Measurements from ENCODE around the gene LCN12.

The LCN12 gene

GRCh38 chr9:136951541-136952320 lies at the start of gene LCN12:
Gene LCN12 (plus strand): TSS chr9:136952273. CDS start chr9:136952328, 55 bp downstream.
- no peak for DNase-seq (ENCODE audit: low spot score)

DNA sequence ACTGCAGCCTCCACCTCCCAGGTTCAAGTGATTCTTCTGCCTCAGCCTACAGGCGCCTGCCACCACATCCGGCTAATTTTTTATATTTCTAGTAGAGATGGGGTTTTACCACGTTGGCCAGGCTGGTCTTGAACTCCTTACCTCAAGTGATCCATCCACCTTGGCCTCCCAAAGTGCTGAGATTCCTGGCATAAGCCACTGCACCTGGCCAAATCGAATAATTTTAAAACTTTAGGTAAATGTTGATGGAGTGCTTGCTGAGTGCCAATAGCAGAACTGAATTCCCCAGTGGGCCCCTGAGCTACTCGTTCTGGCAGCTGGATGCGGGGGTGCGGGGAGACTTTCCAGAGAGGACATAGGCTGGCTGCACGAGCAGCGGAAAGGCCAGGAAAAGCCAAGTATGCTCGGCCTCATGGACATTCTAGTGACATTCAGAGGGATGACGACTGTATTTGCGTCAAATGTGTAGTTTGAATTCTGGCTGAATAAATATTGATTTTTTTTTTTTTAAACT lies 49.0 kb upstream of the LCN12 start:
- no peak for DNase-seq (ENCODE audit: low spot score)

DNA sequence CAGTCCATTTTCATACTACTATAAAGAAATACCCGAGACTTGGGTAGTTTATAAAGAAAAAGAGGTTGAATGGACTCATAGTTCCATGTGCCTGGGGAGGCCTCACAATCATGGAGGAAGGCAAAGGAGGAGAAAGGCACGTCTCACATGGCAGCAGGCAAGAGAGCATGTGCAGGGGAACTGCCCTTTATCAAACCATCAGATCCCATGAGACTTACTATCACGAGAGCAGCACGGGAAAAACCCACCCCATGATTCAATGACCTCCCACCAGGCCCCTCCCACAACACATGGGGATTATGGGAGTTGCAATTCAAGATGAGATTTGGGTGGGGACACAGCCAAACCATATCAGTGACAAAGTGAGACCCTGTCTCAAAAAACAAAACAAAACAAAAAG lies 45.8 kb upstream of the LCN12 start:
- no peak for DNase-seq (ENCODE audit: low spot score)

DNA sequence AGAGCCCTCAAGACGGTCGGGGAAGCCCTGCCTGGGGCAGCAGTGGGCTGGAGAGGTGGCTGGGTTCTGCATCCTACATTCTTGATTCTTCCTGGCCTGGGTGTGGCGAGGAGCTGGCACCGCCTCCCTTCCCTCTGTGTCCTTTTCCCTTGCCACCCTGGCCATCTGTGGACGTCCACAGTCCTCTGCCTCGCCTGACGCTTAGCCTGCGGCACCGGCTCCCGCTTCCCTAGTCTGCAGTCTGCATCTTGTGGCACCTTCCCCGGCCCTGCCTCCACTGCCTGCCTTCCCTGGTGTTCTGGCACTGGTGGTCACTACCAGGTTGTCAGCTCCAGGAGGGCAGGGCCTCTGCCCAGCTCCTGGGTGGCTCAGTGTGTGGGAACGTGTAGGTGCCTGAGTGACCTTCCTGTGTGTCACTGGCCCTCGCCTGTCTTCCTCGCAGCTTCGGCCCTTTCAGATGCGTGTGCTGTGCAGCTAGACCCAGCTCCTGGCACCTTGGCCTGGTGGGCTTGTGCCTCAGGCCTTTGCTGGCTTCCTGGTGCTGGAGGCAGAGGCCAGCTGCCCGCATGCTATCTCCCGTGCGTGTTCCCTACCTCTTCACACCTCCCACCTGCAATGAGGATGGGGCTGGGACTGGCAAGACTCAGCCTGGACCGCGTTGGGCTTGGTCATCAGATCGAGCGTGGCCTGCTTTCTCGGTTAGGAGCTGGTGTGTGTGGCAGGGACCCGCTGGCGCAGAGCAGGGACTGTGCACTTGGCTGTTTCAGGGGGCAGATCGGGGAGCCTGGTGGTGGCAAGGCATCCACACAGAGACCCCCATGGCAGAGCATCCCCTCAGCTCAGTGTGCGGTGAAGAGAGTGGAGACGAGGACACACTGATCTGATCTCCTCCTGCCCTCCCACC lies 44.8 kb upstream of the LCN12 start:
- DNase-seq (ENCODE audit: low spot score) = no peak

DNA sequence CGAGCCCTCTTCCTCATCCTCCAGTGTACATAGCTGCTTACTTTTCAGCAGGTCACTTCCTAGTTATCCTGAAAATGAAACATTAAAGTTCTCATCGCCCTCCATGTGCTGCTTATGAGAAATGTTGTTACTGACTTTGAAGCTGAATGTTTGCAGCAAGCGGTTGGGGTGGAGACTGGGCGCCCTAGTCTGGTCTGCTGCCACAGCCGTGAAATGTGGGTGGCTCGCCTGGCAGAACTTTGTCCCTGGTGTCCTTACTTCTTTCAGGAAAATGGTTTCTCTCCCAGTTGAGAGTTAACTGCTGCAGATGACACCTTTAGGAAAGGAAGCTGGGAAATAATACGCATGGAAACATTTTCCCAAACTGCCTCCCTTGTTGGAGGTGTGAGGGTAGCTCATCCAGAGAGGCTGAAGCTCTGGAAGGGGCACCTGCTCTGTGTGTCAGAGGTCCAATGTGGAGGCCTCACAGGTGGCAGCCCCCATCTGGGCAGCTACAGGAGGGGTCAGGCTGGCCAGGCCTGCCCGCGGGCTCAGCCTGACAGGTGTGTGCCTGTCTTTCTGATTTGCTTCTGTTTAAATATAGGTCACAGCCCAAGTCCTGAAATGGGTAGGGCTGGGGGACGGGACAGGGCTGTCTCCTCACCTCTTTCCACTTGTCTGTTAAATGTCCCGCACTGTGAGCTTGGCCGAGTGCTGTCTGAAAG lies 41.7 kb upstream of the LCN12 start:
- DNase-seq (ENCODE audit: low spot score) = no peak

- DNase-seq (ENCODE audit: low spot score) = no peak
Observed at GRCh38 chr9:136910901-136911245, 41.2 kb upstream of the LCN12 start.

- DNase-seq (ENCODE audit: low spot score) = no peak
Observed at GRCh38 chr9:136913701-136914438, 38.2 kb upstream of the LCN12 start.

GRCh38 chr9:136915632-136916329 lies 36.3 kb upstream of the LCN12 start:
- no peak for DNase-seq (ENCODE audit: low spot score)

DNA sequence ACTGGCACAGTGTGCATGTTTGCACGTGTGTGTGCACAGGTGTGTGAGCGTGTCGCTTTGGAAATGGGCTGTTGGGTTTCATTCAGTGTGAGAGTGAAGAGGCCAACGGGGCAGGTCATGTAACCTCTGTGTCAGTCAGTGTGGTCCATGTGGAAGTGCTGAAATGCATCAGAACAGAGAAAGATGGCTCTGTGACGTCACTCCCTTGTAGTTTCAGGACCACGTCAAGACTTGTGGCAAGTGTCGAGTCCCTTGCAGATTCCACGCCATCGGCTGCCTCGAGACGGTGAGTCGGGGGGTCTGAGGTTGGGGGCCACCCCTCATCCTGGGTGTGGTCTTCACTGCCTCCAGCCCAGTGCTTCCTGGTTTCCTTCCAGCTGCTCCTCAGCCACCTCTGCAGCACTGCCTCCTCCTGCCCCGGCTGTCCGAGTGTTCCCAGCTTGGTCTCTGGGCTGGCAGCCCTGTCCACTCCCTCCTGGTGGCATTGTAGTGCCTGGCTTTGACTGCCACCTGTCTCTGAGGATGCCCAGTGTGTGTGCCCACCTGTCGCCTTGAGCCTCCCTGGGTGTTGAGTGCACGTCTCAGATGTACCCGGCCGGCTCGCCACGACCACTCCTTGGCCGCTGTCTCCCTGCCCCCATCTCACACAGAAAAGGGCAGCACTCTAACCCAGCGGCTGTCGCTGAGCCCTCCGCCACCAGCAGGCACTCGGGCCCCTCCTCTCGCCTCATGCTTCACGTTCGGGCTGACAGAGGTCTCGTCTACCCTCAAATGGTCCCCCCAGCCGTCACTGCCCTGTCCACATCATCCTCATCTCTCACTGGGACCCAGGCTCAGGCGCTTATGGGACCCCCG lies 35.5 kb upstream of the LCN12 start:
- no peak for DNase-seq (ENCODE audit: low spot score)

DNA sequence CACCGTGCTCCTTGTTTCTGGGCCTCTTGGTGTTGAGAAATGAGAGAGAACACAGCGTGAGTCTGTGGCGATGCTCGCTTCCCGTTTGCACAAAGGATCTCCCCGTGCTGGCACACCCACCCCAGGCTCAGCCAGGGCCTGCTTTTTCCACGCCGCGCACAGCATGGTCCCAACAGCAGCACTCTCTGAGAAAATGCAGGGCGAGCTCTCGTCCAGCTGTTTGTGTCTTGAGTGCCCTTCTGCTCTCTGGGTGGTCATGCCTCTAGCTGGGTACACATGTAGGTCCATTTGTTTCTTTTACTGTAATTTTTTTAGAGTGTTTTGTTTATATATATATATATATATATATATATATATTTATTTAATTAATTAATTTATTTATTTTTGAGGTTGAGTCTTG lies 34.2 kb upstream of the LCN12 start:
- no peak for DNase-seq (ENCODE audit: low spot score)

DNA sequence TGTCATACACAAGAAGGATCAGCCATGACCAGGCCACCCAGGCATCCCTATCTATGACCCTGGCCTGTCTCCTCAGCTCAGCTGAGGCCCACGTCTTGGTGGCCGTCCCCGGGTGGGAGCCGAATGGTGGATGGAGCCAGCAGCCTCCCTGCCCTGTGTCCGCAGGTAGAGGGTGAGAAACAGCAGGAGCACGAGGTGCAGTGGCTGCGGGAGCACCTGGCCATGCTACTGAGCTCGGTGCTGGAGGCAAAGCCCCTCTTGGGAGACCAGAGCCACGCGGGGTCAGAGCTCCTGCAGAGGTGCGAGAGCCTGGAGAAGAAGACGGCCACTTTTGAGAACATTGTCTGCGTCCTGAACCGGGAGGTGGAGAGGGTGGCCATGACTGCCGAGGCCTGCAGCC lies 32.0 kb upstream of the LCN12 start:
- DNase-seq (ENCODE audit: low spot score) = no peak

GRCh38 chr9:136920734-136921231 lies 31.3 kb upstream of the LCN12 start:
- no peak for DNase-seq (ENCODE audit: low spot score)

- DNase-seq (ENCODE audit: low spot score) = no peak
Observed at GRCh38 chr9:136921307-136921706, 30.8 kb upstream of the LCN12 start.

DNA sequence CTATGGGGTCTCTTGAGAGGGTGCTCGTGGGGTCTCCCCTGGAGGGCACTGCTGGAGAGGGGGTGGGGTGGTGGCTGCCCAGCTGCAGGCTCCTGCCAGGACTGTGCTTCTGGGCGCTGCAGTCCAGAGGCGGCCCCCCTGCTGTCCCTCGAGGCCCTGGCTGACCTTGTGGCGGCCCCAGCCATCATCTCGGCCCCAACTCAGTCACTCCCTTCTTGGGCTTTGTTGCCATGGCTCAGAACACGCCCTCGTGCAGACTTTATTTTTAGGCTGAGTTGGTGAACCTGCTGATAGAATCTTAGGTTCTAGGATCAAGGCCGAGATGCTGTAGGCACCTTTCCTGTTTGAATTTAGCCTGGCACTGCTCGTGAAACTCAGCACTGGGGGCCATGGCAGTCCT lies 30.4 kb upstream of the LCN12 start:
- DNase-seq (ENCODE audit: low spot score) = no peak

DNA sequence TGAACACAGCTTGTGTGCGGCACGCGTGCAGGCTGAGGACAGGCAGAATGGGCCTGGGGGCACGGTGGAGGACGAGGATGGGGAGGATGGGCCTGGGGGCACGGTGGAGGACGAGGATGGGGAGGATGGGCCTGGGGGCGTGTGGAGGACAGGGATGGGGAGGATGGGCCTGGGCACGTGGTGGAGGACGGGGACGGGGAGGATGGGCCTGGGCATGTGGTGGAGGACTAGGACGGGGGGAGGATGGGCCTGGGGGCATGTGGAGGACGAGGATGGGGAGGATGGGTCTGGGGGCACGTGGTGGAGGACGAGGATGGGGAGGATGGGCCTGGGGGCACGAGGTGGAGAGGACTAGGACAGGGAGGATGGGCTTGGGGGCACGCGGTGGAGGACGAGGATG lies 29.5 kb upstream of the LCN12 start:
- DNase-seq (ENCODE audit: low spot score) = no peak

GRCh38 chr9:136923881-136924280 lies 28.2 kb upstream of the LCN12 start:
- no peak for DNase-seq (ENCODE audit: low spot score)

DNA sequence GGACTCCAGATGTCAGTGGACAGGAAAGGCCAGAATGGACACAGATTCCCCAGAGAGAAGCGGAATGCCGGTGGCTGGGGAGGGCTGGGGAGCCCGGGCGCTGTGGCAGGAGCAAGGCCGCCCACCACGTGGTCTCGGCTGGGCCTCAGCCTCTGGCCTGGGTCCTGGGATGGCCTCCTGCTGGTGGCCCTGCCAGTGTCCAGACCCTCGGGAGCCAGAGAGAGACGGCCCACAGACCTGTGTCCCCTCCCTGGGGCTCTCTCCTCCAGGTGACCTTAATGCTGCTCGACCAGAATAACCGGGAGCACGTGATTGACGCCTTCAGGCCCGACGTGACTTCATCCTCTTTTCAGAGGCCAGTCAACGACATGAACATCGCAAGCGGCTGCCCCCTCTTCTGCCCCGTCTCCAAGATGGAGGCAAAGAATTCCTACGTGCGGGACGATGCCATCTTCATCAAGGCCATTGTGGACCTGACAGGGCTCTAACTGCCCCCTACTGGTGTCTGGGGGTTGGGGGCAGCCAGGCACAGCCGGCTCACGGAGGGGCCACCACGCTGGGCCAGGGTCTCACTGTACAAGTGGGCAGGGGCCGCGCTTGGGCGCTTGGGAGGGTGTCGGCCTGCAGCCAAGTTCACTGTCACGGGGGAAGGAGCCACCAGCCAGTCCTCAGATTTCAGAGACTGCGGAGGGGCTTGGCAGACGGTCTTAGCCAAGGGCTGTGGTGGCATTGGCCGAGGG lies 26.5 kb upstream of the LCN12 start:
- DNase-seq (ENCODE audit: low spot score) = no peak

DNA sequence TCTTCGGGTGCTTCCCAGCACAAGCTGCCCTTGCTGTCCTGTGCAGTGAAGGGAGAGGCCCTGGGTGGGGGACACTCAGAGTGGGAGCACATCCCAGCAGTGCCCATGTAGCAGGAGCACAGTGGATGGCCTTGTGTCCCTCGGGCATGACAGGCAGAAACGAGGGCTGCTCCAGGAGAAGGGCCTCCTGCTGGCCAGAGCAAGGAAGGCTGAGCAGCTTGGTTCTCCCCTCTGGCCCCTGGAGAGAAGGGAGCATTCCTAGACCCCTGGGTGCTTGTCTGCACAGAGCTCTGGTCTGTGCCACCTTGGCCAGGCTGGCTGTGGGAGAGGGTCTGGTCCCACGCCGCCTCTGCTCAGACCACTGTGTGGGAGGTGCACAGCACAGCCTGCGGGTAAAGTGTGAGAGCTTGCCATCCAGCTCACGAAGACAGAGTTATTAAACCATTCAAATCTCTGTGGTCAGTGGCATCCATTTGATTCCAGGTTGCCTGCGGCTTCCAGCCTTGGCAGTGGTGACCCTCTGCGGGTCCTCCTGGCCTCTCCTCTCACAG lies 25.8 kb upstream of the LCN12 start:
- no peak for DNase-seq (ENCODE audit: low spot score)

GRCh38 chr9:136926749-136927148 lies 25.3 kb upstream of the LCN12 start:
- DNase-seq (ENCODE audit: low spot score) = no peak
